IMR-90 (cell line): ENCODE data around the gene GLB1L. TPM values are rescaled to one million over a fixed set of nuclear protein-coding genes. Genes with fewer than 3 reads are reported as not detected.

Experiments
- ATAC-seq: fragments of 200-7000 bp; cut with Tn5 transposase; 2 replicates; pipeline ENCODE4 v1.9.1; 2020; ENCODE audit warnings: low read depth, mild to moderate bottlenecking, moderate library complexity
- Bru-seq: library from RNA; stranded (reverse); fragments of 400-500 nt; gene quantifications from one replicate; lab custom pipeline; 2021; lab: Mats Ljungman, UMichigan
- BruChase-seq, 2 experiments: library from RNA; stranded (reverse); fragments of 400-500 nt; gene quantifications; one replicate each; lab custom pipeline; 2021; lab: Mats Ljungman, UMichigan
- BruUV-seq: library from RNA; stranded (reverse); fragments of 400-500 nt; replicated peaks from 2 replicates; lab custom pipeline; 2021; lab: Mats Ljungman, UMichigan
- CTCF ChIA-PET: fragments of 300-600 bp; formaldehyde crosslinking; extraction: SDS; loops from one replicate; lab custom pipeline; 2021; ENCODE audit warnings: antibody characterized with exemption; lab: Yijun Ruan, JAX
- POLR2A ChIA-PET: fragments of 300-600 bp; sonication (Branson Sonifier 250); formaldehyde crosslinking; loops from one replicate; lab custom pipeline; 2022; ENCODE audit warnings: antibody characterized with exemption; ENCODE audit not compliant: unreplicated experiment; lab: Charles Lee
- DNase-seq: peaks from one replicate; pipeline ENCODE4 v3.0.0; 2013
- H2AFZ ChIP-seq: replicated peaks from 2 replicates; pipeline ENCODE3; 2013; ENCODE audit warnings: low read length, mild to moderate bottlenecking; ENCODE audit not compliant: poor library complexity
- H2AK5ac ChIP-seq: 2 replicates; pipeline ENCODE4 v1.6.1; 2013; ENCODE audit warnings: low read depth, low read length, inconsistent platforms
- H2AK9ac ChIP-seq: replicated peaks from 2 replicates; pipeline ENCODE3; 2013; ENCODE audit warnings: mild to moderate bottlenecking, low read depth, low read length, moderate library complexity; ENCODE audit not compliant: poor library complexity
- H2BK120ac ChIP-seq: 2 replicates; pipeline ENCODE4 v1.6.1; 2013; ENCODE audit warnings: low read depth, low read length, inconsistent platforms
- H2BK15ac ChIP-seq: 3 replicates; pipeline ENCODE4 v1.6.1; 2013; ENCODE audit warnings: low read depth, low read length, inconsistent platforms
- H2BK20ac ChIP-seq: 2 replicates; pipeline ENCODE4 v1.6.1; 2013; ENCODE audit warnings: low read depth, mild to moderate bottlenecking, inconsistent platforms, low read length, moderate library complexity
- H2BK5ac ChIP-seq: 2 replicates; pipeline ENCODE4 v1.6.1; 2013; ENCODE audit warnings: mild to moderate bottlenecking, low read depth, low read length, inconsistent platforms; ENCODE audit not compliant: poor library complexity, severe bottlenecking
- H3K14ac ChIP-seq: replicated peaks from 2 replicates; pipeline ENCODE4 v1.6.1; 2013; ENCODE audit warnings: low read depth, low read length, inconsistent platforms
- H3K18ac ChIP-seq: 2 replicates; pipeline ENCODE4 v1.6.1; 2013; ENCODE audit warnings: low read depth, low read length, control low read depth
- H3K23ac ChIP-seq: 2 replicates; pipeline ENCODE4 v1.6.1; 2013; ENCODE audit warnings: low read depth, low read length, inconsistent platforms
- H3K27ac ChIP-seq: 2 replicates; pipeline ENCODE4 v1.5.1; 2013; ENCODE audit warnings: mild to moderate bottlenecking, control low read depth, low read length; ENCODE audit not compliant: insufficient read depth
- H3K27me3 ChIP-seq: 2 replicates; pipeline ENCODE4 v1.6.1; 2013; ENCODE audit warnings: low read length; ENCODE audit not compliant: control insufficient read depth, insufficient read depth
- H3K36me3 ChIP-seq: 2 replicates; pipeline ENCODE4 v1.6.1; 2013; ENCODE audit warnings: low read length, mixed read lengths; ENCODE audit not compliant: control insufficient read depth, insufficient read depth
- H3K4ac ChIP-seq: 2 replicates; pipeline ENCODE4 v1.6.1; 2013; ENCODE audit warnings: low read depth, low read length, inconsistent platforms
- H3K4me1 ChIP-seq: 2 replicates; pipeline ENCODE4 v1.6.1; 2013; ENCODE audit warnings: low read length, mixed read lengths; ENCODE audit not compliant: control insufficient read depth, insufficient read depth
- H3K4me2 ChIP-seq: 2 replicates; pipeline ENCODE4 v1.6.1; 2013; ENCODE audit warnings: low read depth, mild to moderate bottlenecking, control low read depth, low read length, moderate library complexity
- H3K4me3 ChIP-seq: 2 replicates; pipeline ENCODE4 v1.5.1; 2013; ENCODE audit warnings: low read depth, mild to moderate bottlenecking, control low read depth, low read length, moderate library complexity; ENCODE audit not compliant: insufficient read depth
- H3K56ac ChIP-seq: 2 replicates; pipeline ENCODE4 v1.6.1; 2013; ENCODE audit warnings: low read length, inconsistent platforms; ENCODE audit not compliant: insufficient read depth; ENCODE audit errors: extremely low read depth
- H3K79me1 ChIP-seq, 2 experiments: 2 replicates each; pipeline ENCODE4 v1.6.1; 2013; ENCODE audit warnings: low read length in 2 of 2, inconsistent platforms in 1 of 2, low read depth in 1 of 2
- H3K9ac ChIP-seq: 2 replicates; pipeline ENCODE4 v1.6.1; 2013; ENCODE audit warnings: low read depth, low read length, control low read depth
- H3K9me1 ChIP-seq: 2 replicates; pipeline ENCODE4 v1.6.1; 2013; ENCODE audit warnings: low read length, inconsistent platforms; ENCODE audit not compliant: insufficient read depth
- H3K9me3 ChIP-seq: 2 replicates; pipeline ENCODE4 v1.6.1; 2013; ENCODE audit warnings: low read length; ENCODE audit not compliant: control insufficient read depth, insufficient read depth
- H4K20me1 ChIP-seq: 2 replicates; pipeline ENCODE4 v1.6.1; 2013; ENCODE audit warnings: low read length, inconsistent platforms; ENCODE audit not compliant: insufficient read depth
- H4K5ac ChIP-seq: 2 replicates; pipeline ENCODE4 v1.6.1; 2013; ENCODE audit warnings: mild to moderate bottlenecking, low read depth, low read length, control low read depth
- H4K8ac ChIP-seq, 2 experiments: 2 replicates each; pipeline ENCODE4 v1.6.1; 2013; ENCODE audit warnings: low read depth in 2 of 2, low read length in 2 of 2, control low read depth in 1 of 2, inconsistent platforms in 1 of 2
- H4K91ac ChIP-seq: 2 replicates; pipeline ENCODE4 v1.6.1; 2013; ENCODE audit warnings: low read depth, low read length, inconsistent platforms; ENCODE audit not compliant: insufficient read depth
- CTCF ChIP-seq: conservative IDR thresholded peaks from 2 replicates; pipeline ENCODE4 v1.5.1; 2012; ENCODE audit warnings: mild to moderate bottlenecking, low read depth, low read length, improper control_type of control experiment
- FOS ChIP-seq: fragments of 150-350 bp; IDR thresholded peaks from 2 replicates; pipeline ENCODE4 v1.6.1; 2016; ENCODE audit warnings: low read depth, low read length
- MAFK ChIP-seq: IDR thresholded peaks from 2 replicates; pipeline ENCODE4 v1.6.1; 2012; ENCODE audit warnings: low read depth, low read length, improper control_type of control experiment
- MAZ ChIP-seq: IDR thresholded peaks from 2 replicates; pipeline ENCODE4 v1.6.1; 2012; ENCODE audit warnings: low read depth, mild to moderate bottlenecking, low read length, improper control_type of control experiment, moderate library complexity, borderline replicate concordance
- MXI1 ChIP-seq: IDR thresholded peaks from 2 replicates; pipeline ENCODE4 v1.6.1; 2012; ENCODE audit warnings: low read depth, mild to moderate bottlenecking, low read length, moderate library complexity, borderline replicate concordance
- POLR2A ChIP-seq: IDR thresholded peaks from 2 replicates; pipeline ENCODE4 v1.6.1; 2012; ENCODE audit warnings: mild to moderate bottlenecking, low read depth, low read length
- SMC3 ChIP-seq: fragments of 150-350 bp; IDR thresholded peaks from 2 replicates; pipeline ENCODE4 v1.6.1; 2016; ENCODE audit warnings: low read depth, mild to moderate bottlenecking, antibody characterized with exemption, low read length, moderate library complexity
- WGBS, 2 experiments: methylation state at CpG; one replicate each; pipeline versions ENCODE4 v1.1.5 to v1.1.7; 2013; ENCODE audit warnings: missing lambda C conversion rate in 2 of 2; ENCODE audit not compliant: insufficient read length in 1 of 2; ENCODE audit errors: extremely low coverage in 2 of 2; 5-methylcytosine and 5-hydroxymethylcytosine counted together
- dilution Hi-C: fragments of 300-500 bp; cut with HindIII; formaldehyde crosslinking; loops from one replicate; pipeline ENCODE4 v1.14.3; 2018; ENCODE audit warnings: low sequenced_read_pairs; ENCODE audit not compliant: unreplicated experiment
- in situ Hi-C: fragments of 300-500 bp; cut with MboI; formaldehyde crosslinking; loops from 3 replicates; pipeline ENCODE4 v1.14.3; 2019; ENCODE audit warnings: low sequenced_read_pairs, inconsistent platforms, mixed read lengths
- intact Hi-C: fragments of 100-400 bp; cut with micrococcal nuclease; formaldehyde crosslinking; loops from 2 replicates; pipeline ENCODE4 v1.10.0; 2022
- long read RNA-seq: library from polyadenylated mRNA; unstranded; transcript quantifications from one replicate; pipeline ENCODE4 v2.0.0, GENCODE V29; 2021; ENCODE audit not compliant: unreplicated experiment
- polyA plus RNA-seq, 3 experiments: library from polyadenylated mRNA; depleted of rRNA; stranded (reverse); fragments of >200 nt; gene quantifications; 2 replicates each; pipeline ENCODE4 v1.2.3, GENCODE V29; 2012; ENCODE audit warnings: low replicate concordance in 1 of 3
- total RNA-seq: library from RNA; depleted of rRNA; stranded (reverse); fragments of >200 nt; gene quantifications from 2 replicates; pipeline ENCODE4 v1.2.3, GENCODE V29; 2012; rRNA removed
- TF ChIP-seq, protein P1 (sequence below): fragments of 150-350 bp; IDR thresholded peaks from 2 replicates; pipeline ENCODE4 v1.6.1; 2016; ENCODE audit warnings: low read depth, mild to moderate bottlenecking, low read length, moderate library complexity, borderline replicate concordance

Gene GLB1L
- 3.6 and 4.1 TPM in 2 replicates for total RNA-seq
- polyA plus RNA-seq (2012; rRNA removed): 5.7 and 6.2 TPM in 2 replicates
- polyA plus RNA-seq (2012; cell fraction: cytosol; rRNA removed): 4.2 and 4.9 TPM in 2 replicates
- 9.0 and 16.1 TPM in 2 replicates for polyA plus RNA-seq (2012; cell fraction: nucleus; rRNA removed; ENCODE audit: low replicate concordance)
- Bru-seq, nascent RNA: percentile 37 among the genes with signal in this experiment
- BruChase-seq, experiment 1, labeled RNA remaining after a 6-hour chase: percentile 48 among the genes with signal in this experiment
- percentile 39 among the genes with signal in this experiment for BruChase-seq, experiment 2, labeled RNA remaining after a 2-hour chase
- long read RNA-seq, partial matches to known transcripts: 1 of 7 reads
- long read RNA-seq, other reads (novel, unspliced or antisense): 2 of 7 reads

GRCh38 chr2:219245148-219245898 is at the start of gene GLB1L, which contains the start of gene STK16:
TSS of gene GLB1L (minus strand) at chr2:219245444. CDS start at chr2:219243573, 1,871 bp downstream.
TSS of gene STK16 (plus strand) at chr2:219245479. CDS start at chr2:219246000, 521 bp downstream.
- Histone ChIP-seq H3K27me3 (no peaks in the 10 kb centered on the region), H3K9me3 (no peaks in the 10 kb centered on the region), H3K4me2 (peak within 1 kb of the TSS; percentile 98), H3K36me3 (peaks cover 17% of the 10 kb centered on the region; the same call in 1 of the 2 replicates), H3K9me1 (peaks cover 37% of the 10 kb centered on the region), H4K8ac (peak within 1 kb of the TSS; percentile 91 to 94), H3K4ac (peak within 1 kb of the TSS; percentile 99), H3K4me1 (peaks cover 23% of the 10 kb centered on the region), H3K4me3 (peak within 1 kb of the TSS; percentile 89), H2AK9ac (peak within 1 kb of the TSS; percentile 99), H3K14ac (peak within 1 kb of the TSS; percentile 98), H2BK20ac (no peak within 1 kb of the TSS), H2BK120ac (peak within 1 kb of the TSS; percentile 38; the same call in 1 of the 2 replicates), H3K79me1 (peaks cover 23 to 48% of the 10 kb centered on the region in 2 experiments), H4K5ac (peak within 1 kb of the TSS; percentile 97), H3K9ac (peak within 1 kb of the TSS; percentile 95), H2BK15ac (no peak within 1 kb of the TSS; the same call in 2 of the 3 replicates), H2AFZ (peak within 1 kb of the TSS; percentile 100), H2BK5ac (peak within 1 kb of the TSS; percentile 96), H3K18ac (peak within 1 kb of the TSS; percentile 81), H4K20me1 (0 out of 2 replicates have a peak, but pooled peaks cover 8% of the 10 kb centered on the region), H4K91ac (peak within 1 kb of the TSS; percentile 97), H3K56ac (peak within 1 kb of the TSS; percentile 84), H2AK5ac (peak within 1 kb of the TSS; percentile 92), H3K23ac (peak within 1 kb of the TSS; percentile 97), H3K27ac (peak within 1 kb of the TSS; percentile 94)
- 1% methylated on average over 23 of the region's 46 CpGs; no CpG with 5 or more reads in 1 of the 2 experiments for WGBS, 2 experiments
- TF ChIP-seq MAFK (0 out of 2 replicates have a peak, but pooled peaks have one; percentile 28), CTCF (peak; percentile 9; the same call in 1 of the 2 replicates), SMC3 (no peak; the same call in 1 of the 2 replicates), FOS (no peak), MXI1 (peak; percentile 58; the same call in 1 of the 2 replicates), POLR2A (peak; percentile 95), MAZ (peak; percentile 22; the same call in 1 of the 2 replicates)
- TF ChIP-seq, protein P1, sequence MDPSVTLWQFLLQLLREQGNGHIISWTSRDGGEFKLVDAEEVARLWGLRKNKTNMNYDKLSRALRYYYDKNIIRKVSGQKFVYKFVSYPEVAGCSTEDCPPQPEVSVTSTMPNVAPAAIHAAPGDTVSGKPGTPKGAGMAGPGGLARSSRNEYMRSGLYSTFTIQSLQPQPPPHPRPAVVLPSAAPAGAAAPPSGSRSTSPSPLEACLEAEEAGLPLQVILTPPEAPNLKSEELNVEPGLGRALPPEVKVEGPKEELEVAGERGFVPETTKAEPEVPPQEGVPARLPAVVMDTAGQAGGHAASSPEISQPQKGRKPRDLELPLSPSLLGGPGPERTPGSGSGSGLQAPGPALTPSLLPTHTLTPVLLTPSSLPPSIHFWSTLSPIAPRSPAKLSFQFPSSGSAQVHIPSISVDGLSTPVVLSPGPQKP: 0 out of 2 replicates have a peak, but pooled peaks have one; percentile 66
- in situ Hi-C loops (no loop called here), dilution Hi-C loops (no loop called here), intact Hi-C loops (no loop called here)
- peak; percentile 83 for ATAC-seq
- POLR2A ChIA-PET: interaction anchor here (0.5 to 0.8 kb wide), 2 partner anchors 12 to 16 kb away, joined by 5 to 6 read pairs; no protein-coding TSS in a partner anchor
- BruUV-seq: no TSS peak
- CTCF ChIA-PET: interaction anchor here (1.0 to 3.0 kb wide), 2 partner anchors 11 to 50 kb away, joined by 3 to 14 read pairs; no protein-coding TSS in a partner anchor
- peak; percentile 92 for DNase-seq
